ENCODE results near the gene HDAC4. TPM values are rescaled to one million over a fixed set of nuclear protein-coding genes. Genes with fewer than 3 reads are reported as not detected.

Gene HDAC4
- polyA plus RNA-seq, 1 donor from 2014 or later = 2.8 TPM

DNA sequence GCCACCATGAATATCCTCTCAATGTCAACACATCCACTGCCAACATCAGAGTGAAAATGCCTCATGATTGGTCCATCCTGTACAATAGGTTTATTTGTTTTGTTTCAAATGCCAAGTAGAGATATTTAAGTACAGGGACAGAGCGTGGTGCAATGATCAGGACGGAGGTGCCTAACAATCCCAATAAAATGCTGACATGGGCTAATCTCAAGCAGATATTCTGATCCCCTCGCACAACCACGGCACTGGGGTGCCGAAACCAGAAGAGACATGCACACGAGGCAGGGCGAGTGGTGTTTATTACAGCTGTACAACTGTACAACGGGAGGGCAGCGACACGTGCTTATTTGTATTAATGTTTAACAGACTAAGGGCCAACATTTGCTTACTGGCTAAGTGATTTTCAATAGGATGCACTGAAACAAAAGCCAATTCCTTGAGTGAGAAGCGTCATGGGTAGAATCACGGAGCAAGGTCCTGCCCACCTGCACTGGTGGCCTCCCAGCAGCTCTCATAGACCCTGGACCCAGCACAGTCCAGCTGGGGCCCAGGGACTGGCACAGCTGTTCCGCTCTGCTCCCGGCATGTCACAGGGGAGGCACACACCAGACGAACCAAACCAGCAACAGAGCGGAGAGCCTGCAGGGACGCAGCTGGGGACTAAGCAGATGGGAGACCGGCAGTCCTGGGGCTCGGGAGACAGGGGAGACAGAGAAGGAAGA lies 101.4 kb downstream of the HDAC4 start:
- Mint-ChIP-seq H3K27me3 (peaks cover 3% of the 10 kb centered on the region), H3K27ac (peak overlapping the region in 1 of 3 donors; percentile 23), H3K36me3 (peaks cover 2% of the 10 kb centered on the region), H3K9me3 (no peaks in the 10 kb centered on the region), H3K4me1 (peaks cover 32 to 45% (median 40%) of the 10 kb centered on the region in 3 donors), H3K4me3 (peak overlapping the region in 1 of 4 donors; percentile 20)

- Mint-ChIP-seq H3K4me3 (peak overlapping the region in 3 of 4 donors; percentile 21 to 67 (median 38)), H3K4me1 (peaks cover 30 to 42% (median 38%) of the 10 kb centered on the region in 3 donors), H3K36me3 (peaks cover 2% of the 10 kb centered on the region), H3K27me3 (peaks cover 6% of the 10 kb centered on the region), H3K9me3 (no peaks in the 10 kb centered on the region), H3K27ac (peak overlapping the region in 2 of 3 donors; percentile 4 to 81)
These were observed 102.6 kb downstream of the HDAC4 start for GRCh38 chr2:239298116-239298804.

- Mint-ChIP-seq H3K9me3 (no peaks in the 10 kb centered on the region), H3K36me3 (peaks cover 2% of the 10 kb centered on the region), H3K27me3 (peaks cover 12% of the 10 kb centered on the region), H3K4me3 (peak overlapping the region in 1 of 4 donors; percentile 67), H3K27ac (peak overlapping the region; percentile 4 to 81 (median 24)), H3K4me1 (peaks cover 30 to 45% (median 34%) of the 10 kb centered on the region in 3 donors)
These were observed 103.4 kb downstream of the HDAC4 start for GRCh38 chr2:239297142-239298004.

GRCh38 chr2:239296020-239296932 lies 104.5 kb downstream of the HDAC4 start:
- no peaks in the 10 kb centered on the region for H3K9me3 Mint-ChIP-seq
- H3K27me3 Mint-ChIP-seq = peaks cover 15% of the 10 kb centered on the region
- H3K36me3 Mint-ChIP-seq = no peaks in the 10 kb centered on the region
- no peak overlapping the region for H3K27ac Mint-ChIP-seq
- H3K4me1 Mint-ChIP-seq = peaks cover 33 to 48% (median 34%) of the 10 kb centered on the region in 3 donors
- H3K4me3 Mint-ChIP-seq = peak overlapping the region in 2 of 4 donors; percentile 18 to 59

- Mint-ChIP-seq H3K27me3 (peaks cover 15% of the 10 kb centered on the region), H3K4me1 (peaks cover 34 to 52% (median 35%) of the 10 kb centered on the region in 3 donors), H3K4me3 (peak overlapping the region in 2 of 4 donors; percentile 18 to 59), H3K9me3 (no peaks in the 10 kb centered on the region), H3K36me3 (no peaks in the 10 kb centered on the region), H3K27ac (peak overlapping the region in 2 of 3 donors; percentile 3 to 7)
These were observed 105.3 kb downstream of the HDAC4 start for GRCh38 chr2:239295377-239296019.

GRCh38 chr2:239294571-239295054 lies 106.2 kb downstream of the HDAC4 start:
- Mint-ChIP-seq H3K36me3 (no peaks in the 10 kb centered on the region), H3K27ac (peak overlapping the region in 1 of 3 donors; percentile 93), H3K4me1 (peaks cover 37 to 52% (median 39%) of the 10 kb centered on the region in 3 donors), H3K4me3 (no peak overlapping the region), H3K27me3 (peaks cover 15% of the 10 kb centered on the region), H3K9me3 (no peaks in the 10 kb centered on the region)

- H3K36me3 Mint-ChIP-seq = no peaks in the 10 kb centered on the region
- peak overlapping the region; percentile 28 to 93 (median 83) for H3K27ac Mint-ChIP-seq
- H3K9me3 Mint-ChIP-seq = no peaks in the 10 kb centered on the region
- H3K4me1 Mint-ChIP-seq = peaks cover 43 to 59% (median 43%) of the 10 kb centered on the region in 3 donors
- peaks cover 18% of the 10 kb centered on the region for H3K27me3 Mint-ChIP-seq
- H3K4me3 Mint-ChIP-seq = peak overlapping the region in 1 of 4 donors; percentile 64
These were observed 106.9 kb downstream of the HDAC4 start for GRCh38 chr2:239293775-239294430.

- no peaks in the 10 kb centered on the region for H3K9me3 Mint-ChIP-seq
- peaks cover 43 to 61% (median 46%) of the 10 kb centered on the region in 3 donors for H3K4me1 Mint-ChIP-seq
- no peak overlapping the region for H3K4me3 Mint-ChIP-seq
- peaks cover 19% of the 10 kb centered on the region for H3K27me3 Mint-ChIP-seq
- H3K27ac Mint-ChIP-seq = peak overlapping the region in 1 of 3 donors; percentile 99
- no peaks in the 10 kb centered on the region for H3K36me3 Mint-ChIP-seq
These were observed 107.7 kb downstream of the HDAC4 start for GRCh38 chr2:239292959-239293774.

GRCh38 chr2:239292531-239292930 lies 108.3 kb downstream of the HDAC4 start:
- Mint-ChIP-seq H3K9me3 (no peaks in the 10 kb centered on the region), H3K4me1 (peaks cover 38 to 57% (median 42%) of the 10 kb centered on the region in 3 donors), H3K36me3 (peaks cover 1% of the 10 kb centered on the region), H3K27me3 (peaks cover 22% of the 10 kb centered on the region), H3K4me3 (peak overlapping the region in 2 of 4 donors; percentile 74 to 78), H3K27ac (peak overlapping the region in 2 of 3 donors; percentile 82 to 99)

DNA sequence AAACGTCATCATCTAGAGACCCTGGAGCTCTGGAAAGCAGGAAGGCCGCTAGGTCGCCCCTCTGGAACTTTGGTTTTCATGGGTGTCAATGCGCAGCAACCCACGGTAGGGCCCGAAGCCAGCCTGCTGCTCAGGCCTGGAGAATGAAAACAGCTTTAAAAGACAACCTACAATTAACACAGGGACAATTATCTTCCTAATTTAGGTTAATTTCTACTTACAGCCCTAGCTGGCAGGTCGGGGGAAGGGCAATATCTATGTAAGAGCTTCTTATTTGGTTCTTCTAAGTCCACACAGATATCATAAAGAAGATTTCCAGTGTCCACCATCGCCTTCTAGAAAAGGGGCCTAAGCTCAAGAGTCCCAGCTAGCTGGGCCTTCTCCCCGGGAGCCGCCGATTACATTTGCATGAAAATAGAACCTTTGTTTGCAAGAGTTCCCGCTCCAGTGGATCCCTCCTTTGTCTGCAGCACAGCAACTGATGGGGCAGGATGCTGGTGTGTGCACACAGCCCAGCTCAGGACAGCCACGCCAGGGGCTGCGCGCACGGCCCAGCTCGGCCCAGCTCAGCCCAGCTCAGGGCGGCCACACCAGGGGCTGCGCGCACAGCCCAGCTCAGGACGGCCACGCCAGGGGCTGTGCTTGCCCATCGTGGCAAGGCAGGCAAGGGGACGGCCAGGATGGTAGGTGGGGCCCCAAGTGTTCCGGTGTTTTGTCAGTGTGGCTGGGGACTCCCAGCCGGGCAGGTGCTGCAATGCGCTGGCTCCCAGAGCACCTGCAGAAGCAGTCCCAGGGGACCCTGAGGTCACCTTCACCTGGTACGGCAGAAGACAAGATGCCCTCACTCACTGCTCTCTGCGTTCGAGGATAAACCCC lies 109.1 kb downstream of the HDAC4 start:
- Mint-ChIP-seq H3K4me1 (peaks cover 40 to 60% (median 45%) of the 10 kb centered on the region in 3 donors), H3K36me3 (peaks cover 4% of the 10 kb centered on the region), H3K27me3 (peaks cover 26% of the 10 kb centered on the region), H3K27ac (peak overlapping the region in 2 of 3 donors; percentile 82 to 99), H3K9me3 (no peaks in the 10 kb centered on the region), H3K4me3 (peak overlapping the region in 2 of 4 donors; percentile 43 to 74)

- Mint-ChIP-seq H3K9me3 (no peaks in the 10 kb centered on the region), H3K4me3 (peak overlapping the region in 1 of 4 donors; percentile 74), H3K27me3 (peaks cover 28% of the 10 kb centered on the region), H3K36me3 (peaks cover 4% of the 10 kb centered on the region), H3K4me1 (peaks cover 43 to 69% (median 46%) of the 10 kb centered on the region in 3 donors), H3K27ac (peak overlapping the region in 2 of 3 donors; percentile 40 to 82)
These were observed 110.0 kb downstream of the HDAC4 start for GRCh38 chr2:239290618-239291474.
